Activated T-helper 2 cell treated with anti-CD3 and anti-CD28 coated beads, Interferon-gamma antibody, Interleukin-2, Interleukin-4, amounts not matched to agents 10 μg/mL and 5 μg/mL and 100 μg/mL, durations not matched to agents 14 hours and 24 hours and 36 hours (primary cell): ENCODE data around the gene EEF2KMT. TPM values are rescaled to one million over a fixed set of nuclear protein-coding genes. Genes with fewer than 3 reads are reported as not detected.

Source experiments
- DNase-seq: peaks from one replicate; pipeline ENCODE4 v3.0.0; 2021; ENCODE audit warnings: low spot score
- H3K27ac Mint-ChIP-seq: one replicate; pipeline ENCODE4 v1.8.0; 2021; ENCODE audit warnings: mixed read lengths
- H3K27me3 Mint-ChIP-seq: one replicate; pipeline ENCODE4 v1.8.0; 2021; ENCODE audit warnings: low read depth, mixed read lengths
- H3K36me3 Mint-ChIP-seq: one replicate; pipeline ENCODE4 v1.8.0; 2021; ENCODE audit warnings: low read depth, mixed read lengths
- H3K4me1 Mint-ChIP-seq: one replicate; pipeline ENCODE4 v1.8.0; 2021; ENCODE audit warnings: low read depth, mixed read lengths
- H3K4me3 Mint-ChIP-seq: one replicate; pipeline ENCODE4 v1.8.0; 2021; ENCODE audit warnings: low read depth, mild to moderate bottlenecking, moderate library complexity, mixed read lengths
- H3K9me3 Mint-ChIP-seq: one replicate; pipeline ENCODE4 v1.8.0; 2021; ENCODE audit warnings: mixed read lengths
- intact Hi-C: fragments of 100-400 bp; cut with micrococcal nuclease; formaldehyde crosslinking; loops from one replicate; pipeline ENCODE4 v1.15.1; 2023
- total RNA-seq: library from RNA; stranded (reverse); gene quantifications from 2 replicates; pipeline ENCODE4 v1.2.3, GENCODE V29; 2022

EEF2KMT gene
- total RNA-seq, 1 donor from 2014 or later = 21.7 TPM

DNA sequence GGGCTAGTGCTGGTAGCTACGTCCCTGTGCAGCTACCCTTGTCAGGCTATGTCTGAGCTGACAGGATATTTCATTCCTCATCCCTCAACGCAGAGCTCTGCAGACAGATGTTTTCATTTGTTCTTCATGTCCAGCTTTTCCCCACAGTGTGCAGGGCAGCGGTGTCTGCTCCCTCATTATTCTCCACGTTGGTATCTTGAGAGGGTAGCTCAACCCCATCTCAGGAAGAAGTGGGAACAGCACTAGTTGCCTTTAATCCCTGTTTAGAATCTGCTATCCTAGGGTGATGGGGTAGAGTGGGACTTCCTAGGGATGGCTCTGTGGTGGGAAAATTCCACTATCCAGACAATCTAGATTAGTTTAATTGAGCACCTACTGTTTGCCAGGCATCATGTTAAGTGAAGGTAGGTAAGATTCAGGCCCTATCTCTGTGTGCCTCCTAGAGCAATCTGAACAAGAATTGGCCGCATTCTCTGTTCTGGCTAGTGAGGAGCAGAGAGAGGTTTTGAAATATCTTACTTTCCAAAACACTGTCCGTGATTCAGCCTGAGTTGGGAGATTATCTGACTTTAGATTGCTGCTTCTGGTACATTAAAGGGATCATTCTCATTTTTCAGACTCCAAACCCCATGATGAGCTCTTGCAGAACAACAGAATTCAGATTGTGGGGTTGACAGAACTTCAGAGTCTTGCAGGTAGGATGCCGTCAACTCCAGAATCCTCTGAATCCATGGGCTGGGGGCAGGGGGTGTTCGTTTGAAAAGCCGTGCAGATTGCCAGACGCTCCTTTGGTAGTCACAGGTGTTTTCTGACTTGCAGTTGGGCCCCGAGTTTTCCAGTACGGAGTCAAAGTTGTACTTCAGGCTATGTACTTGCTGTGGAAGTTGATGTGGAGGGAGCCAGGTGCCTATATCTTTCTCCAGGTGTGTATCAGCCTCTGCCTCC lies 25.0 kb downstream of the EEF2KMT start:
- peaks cover 20% of the 10 kb centered on the region for H3K36me3 Mint-ChIP-seq
- H3K4me3 Mint-ChIP-seq = peak overlapping the region; percentile 91
- H3K4me1 Mint-ChIP-seq = peaks cover 17% of the 10 kb centered on the region
- H3K27ac Mint-ChIP-seq = peak overlapping the region; percentile 89
- H3K9me3 Mint-ChIP-seq = no peaks in the 10 kb centered on the region
- intact Hi-C loops = loop anchor here (5.0 kb wide), 1 partner anchor 40 kb away; the partner anchor contains the start of gene NAGPA
- no peak for DNase-seq
- H3K27me3 Mint-ChIP-seq = no peaks in the 10 kb centered on the region

GRCh38 chr16:5071681-5072333 lies 25.8 kb downstream of the EEF2KMT start, which contains the start of gene ALG1:
ALG1 (plus strand) TSS chr16:5071843; CDS start chr16:5071850, 7 bp downstream.
- H3K4me1 Mint-ChIP-seq = peaks cover 17% of the 10 kb centered on the region
- peak; percentile 88 for DNase-seq
- peak within 1 kb of the TSS; percentile 91 for H3K4me3 Mint-ChIP-seq
- peak within 1 kb of the TSS; percentile 89 for H3K27ac Mint-ChIP-seq
- no peaks in the 10 kb centered on the region for H3K9me3 Mint-ChIP-seq
- intact Hi-C loops = loop anchor here (5.0 kb wide), 1 partner anchor 40 kb away; the partner anchor contains the start of gene NAGPA
- peaks cover 3% of the 10 kb centered on the region for H3K27me3 Mint-ChIP-seq
- peaks cover 20% of the 10 kb centered on the region for H3K36me3 Mint-ChIP-seq

DNA sequence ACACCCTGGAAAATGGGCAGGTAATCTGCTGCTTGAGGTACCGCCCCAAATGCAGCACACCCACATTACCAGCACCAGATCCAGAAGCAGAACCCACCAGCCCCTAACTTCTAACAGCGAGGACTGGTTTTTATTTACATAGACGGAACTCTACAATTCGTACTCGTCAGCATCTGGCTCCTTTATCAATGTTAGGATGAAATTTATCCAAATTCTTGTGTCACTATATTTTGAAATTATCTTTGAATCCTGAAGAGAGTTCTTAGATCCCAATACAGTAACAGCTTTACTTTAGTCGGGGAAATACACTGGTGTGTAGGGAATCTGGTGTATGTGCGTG lies 26.3 kb downstream of the EEF2KMT start:
- Mint-ChIP-seq H3K36me3 (peaks cover 19% of the 10 kb centered on the region), H3K9me3 (no peaks in the 10 kb centered on the region), H3K27ac (peak overlapping the region; percentile 89), H3K4me1 (peaks cover 17% of the 10 kb centered on the region), H3K27me3 (peaks cover 3% of the 10 kb centered on the region), H3K4me3 (peak overlapping the region; percentile 91)
- DNase-seq = no peak
- intact Hi-C loops = loop anchor here (5.0 kb wide), 1 partner anchor 39 kb away; the partner anchor contains the start of gene NAGPA

DNA sequence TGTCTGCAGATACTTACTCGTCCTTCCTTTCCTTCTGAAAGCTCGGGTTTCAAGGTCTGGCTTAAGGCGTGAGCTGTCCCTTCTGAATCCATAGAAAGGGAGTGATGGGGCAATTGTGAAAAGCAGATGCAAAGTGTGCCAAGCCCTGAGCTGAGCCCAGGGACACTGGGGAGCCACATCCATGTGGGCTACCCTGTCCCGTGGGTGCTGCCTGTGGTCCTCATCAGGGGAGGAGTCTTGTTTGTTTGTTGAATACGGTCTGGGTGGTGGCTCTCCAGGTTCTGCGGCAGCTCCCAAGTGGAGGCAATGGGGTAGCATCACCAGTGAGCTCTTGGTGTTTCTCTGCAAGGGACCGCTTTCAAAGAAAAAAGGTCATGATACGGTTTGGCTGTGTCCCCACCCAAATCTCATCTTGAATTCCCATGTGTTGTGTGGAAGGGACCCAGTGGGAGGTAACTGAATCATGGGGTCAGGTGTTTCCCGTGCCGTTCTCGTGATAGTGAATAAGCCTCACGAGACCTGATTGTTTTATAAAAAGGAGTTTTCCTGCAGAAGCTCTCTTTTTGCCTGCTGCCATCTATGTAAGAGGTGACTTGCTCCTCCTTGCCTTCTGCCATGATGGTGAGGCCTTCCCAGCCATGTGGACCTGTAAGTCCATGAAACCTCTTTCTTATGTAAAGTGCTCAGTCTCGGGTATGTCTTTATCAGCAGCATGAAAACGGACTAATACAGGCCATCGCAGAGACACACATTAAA lies 27.0 kb downstream of the EEF2KMT start:
- intact Hi-C loops = loop anchor here (5.0 kb wide), 1 partner anchor 38 kb away; the partner anchor contains the start of gene NAGPA
- peak overlapping the region; percentile 45 for H3K4me3 Mint-ChIP-seq
- H3K27me3 Mint-ChIP-seq = peaks cover 3% of the 10 kb centered on the region
- H3K27ac Mint-ChIP-seq = peak overlapping the region; percentile 89
- no peak for DNase-seq
- peaks cover 12% of the 10 kb centered on the region for H3K36me3 Mint-ChIP-seq
- no peaks in the 10 kb centered on the region for H3K9me3 Mint-ChIP-seq
- peaks cover 17% of the 10 kb centered on the region for H3K4me1 Mint-ChIP-seq

DNA sequence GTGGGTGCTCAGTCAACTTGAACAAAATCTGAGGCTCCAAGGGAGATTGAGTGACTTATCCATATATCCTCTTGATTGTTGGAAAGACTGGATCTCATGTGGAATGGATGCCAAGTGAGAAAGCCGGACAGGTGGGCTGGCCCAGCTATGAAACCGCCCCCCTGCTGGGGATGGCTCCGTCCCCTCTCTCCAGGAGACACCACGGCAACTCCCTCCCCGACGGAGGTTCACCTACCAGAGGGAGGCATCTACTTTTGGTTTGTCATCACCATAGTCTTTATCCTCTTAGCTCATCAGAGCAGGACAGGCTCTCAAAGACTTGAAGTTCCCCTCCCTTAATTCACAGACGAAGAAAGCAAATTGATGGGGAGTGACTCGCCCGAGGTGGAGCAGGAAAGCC lies 27.7 kb downstream of the EEF2KMT start:
- peaks cover 3% of the 10 kb centered on the region for H3K27me3 Mint-ChIP-seq
- DNase-seq = no peak
- no peaks in the 10 kb centered on the region for H3K9me3 Mint-ChIP-seq
- peaks cover 17% of the 10 kb centered on the region for H3K4me1 Mint-ChIP-seq
- no peak overlapping the region for H3K4me3 Mint-ChIP-seq
- peaks cover 7% of the 10 kb centered on the region for H3K36me3 Mint-ChIP-seq
- intact Hi-C loops = loop anchor here (5.0 kb wide), 1 partner anchor 38 kb away; the partner anchor contains the start of gene NAGPA
- no peak overlapping the region for H3K27ac Mint-ChIP-seq

DNA sequence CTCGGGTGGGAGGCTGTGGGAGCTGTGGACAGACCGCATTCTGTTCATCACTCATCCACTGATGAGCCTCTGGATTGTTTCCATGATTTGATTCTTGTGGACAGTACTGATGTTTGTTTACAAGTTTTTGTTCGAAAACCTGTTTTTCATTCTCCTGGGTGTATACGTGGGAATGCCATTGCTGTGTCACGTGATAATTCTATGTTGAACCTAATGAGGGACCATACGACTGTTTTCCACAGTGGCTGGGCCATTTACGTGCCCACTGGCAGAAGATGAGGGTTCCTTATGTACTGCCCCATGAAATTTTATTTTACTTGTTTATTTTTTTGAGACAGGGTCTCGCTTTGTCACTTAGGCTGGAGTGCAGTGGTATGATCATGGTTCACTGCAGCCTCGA lies 28.5 kb downstream of the EEF2KMT start:
- peaks cover 3% of the 10 kb centered on the region for H3K27me3 Mint-ChIP-seq
- DNase-seq = no peak
- H3K9me3 Mint-ChIP-seq = no peaks in the 10 kb centered on the region
- H3K36me3 Mint-ChIP-seq = peaks cover 4% of the 10 kb centered on the region
- intact Hi-C loops = no loop called here
- no peak overlapping the region for H3K27ac Mint-ChIP-seq
- peaks cover 17% of the 10 kb centered on the region for H3K4me1 Mint-ChIP-seq
- H3K4me3 Mint-ChIP-seq = no peak overlapping the region

GRCh38 chr16:5066511-5066910 lies 31.1 kb downstream of the EEF2KMT start:
- Mint-ChIP-seq H3K36me3 (no peaks in the 10 kb centered on the region), H3K27ac (no peak overlapping the region), H3K4me1 (peaks cover 4% of the 10 kb centered on the region), H3K27me3 (peaks cover 3% of the 10 kb centered on the region), H3K9me3 (no peaks in the 10 kb centered on the region), H3K4me3 (no peak overlapping the region)
- intact Hi-C loops = no loop called here
- DNase-seq = no peak

DNA sequence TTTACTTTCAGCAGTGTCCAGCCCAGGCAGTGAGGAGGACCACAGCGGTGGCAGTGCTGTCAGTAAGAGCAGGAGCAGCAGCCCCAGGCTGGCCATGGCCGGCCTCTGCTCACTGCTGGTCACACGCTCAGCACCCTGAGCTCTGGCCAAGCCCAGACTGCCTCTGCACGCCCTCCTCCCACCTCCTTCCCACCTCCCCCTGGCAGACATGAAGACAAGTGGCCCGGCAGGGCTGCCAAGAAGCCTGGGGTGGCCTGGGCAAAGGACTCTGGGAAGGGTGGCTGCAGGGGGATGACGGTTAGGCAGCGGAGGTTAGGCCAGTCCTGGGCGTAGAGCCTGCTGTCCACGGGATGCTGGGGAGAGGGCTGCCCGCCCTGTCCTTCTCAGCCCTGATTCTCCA lies 31.8 kb downstream of the EEF2KMT start, which contains the start of gene C16orf89:
Gene C16orf89, minus strand, starts transcription at position 144 of the 400 bp plus-strand sequence. Its CDS starts 48 bp downstream, at position 96.
- intact Hi-C loops = no loop called here
- no peaks in the 10 kb centered on the region for H3K9me3 Mint-ChIP-seq
- no peak for DNase-seq
- no peak within 1 kb of the TSS for H3K27ac Mint-ChIP-seq
- peaks cover 3% of the 10 kb centered on the region for H3K27me3 Mint-ChIP-seq
- H3K4me1 Mint-ChIP-seq = no peaks in the 10 kb centered on the region
- H3K4me3 Mint-ChIP-seq = no peak within 1 kb of the TSS
- no peaks in the 10 kb centered on the region for H3K36me3 Mint-ChIP-seq

- H3K27ac Mint-ChIP-seq = no peak overlapping the region
- DNase-seq = no peak
- no peaks in the 10 kb centered on the region for H3K36me3 Mint-ChIP-seq
- intact Hi-C loops = no loop called here
- peaks cover 3% of the 10 kb centered on the region for H3K27me3 Mint-ChIP-seq
- H3K4me1 Mint-ChIP-seq = no peaks in the 10 kb centered on the region
- H3K4me3 Mint-ChIP-seq = no peak overlapping the region
- H3K9me3 Mint-ChIP-seq = no peaks in the 10 kb centered on the region
Observed at GRCh38 chr16:5065326-5065725, 32.3 kb downstream of the EEF2KMT start.

DNA sequence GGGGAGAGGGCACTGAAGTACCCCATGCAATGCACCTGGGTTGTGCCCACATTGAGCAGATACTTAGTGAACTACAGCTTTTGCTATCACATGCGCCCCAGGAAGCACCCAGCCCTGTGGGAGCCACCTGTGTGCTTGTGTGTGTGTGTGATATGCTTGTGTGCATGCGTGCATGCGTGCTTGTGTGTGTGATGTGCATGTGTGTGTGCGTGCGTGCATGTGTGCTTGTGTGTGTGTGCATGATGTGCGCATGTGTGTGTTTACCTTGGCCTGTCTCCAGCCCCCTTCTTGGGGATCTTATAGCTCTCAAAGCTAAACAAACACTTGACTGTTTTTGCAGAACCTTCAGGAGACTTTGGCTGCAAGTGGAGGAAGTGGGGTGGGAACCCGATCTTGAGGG lies 32.7 kb downstream of the EEF2KMT start:
- H3K4me1 Mint-ChIP-seq = no peaks in the 10 kb centered on the region
- no peaks in the 10 kb centered on the region for H3K36me3 Mint-ChIP-seq
- no peak overlapping the region for H3K4me3 Mint-ChIP-seq
- no peaks in the 10 kb centered on the region for H3K9me3 Mint-ChIP-seq
- H3K27ac Mint-ChIP-seq = no peak overlapping the region
- no peak for DNase-seq
- intact Hi-C loops = no loop called here
- peaks cover 3% of the 10 kb centered on the region for H3K27me3 Mint-ChIP-seq

DNA sequence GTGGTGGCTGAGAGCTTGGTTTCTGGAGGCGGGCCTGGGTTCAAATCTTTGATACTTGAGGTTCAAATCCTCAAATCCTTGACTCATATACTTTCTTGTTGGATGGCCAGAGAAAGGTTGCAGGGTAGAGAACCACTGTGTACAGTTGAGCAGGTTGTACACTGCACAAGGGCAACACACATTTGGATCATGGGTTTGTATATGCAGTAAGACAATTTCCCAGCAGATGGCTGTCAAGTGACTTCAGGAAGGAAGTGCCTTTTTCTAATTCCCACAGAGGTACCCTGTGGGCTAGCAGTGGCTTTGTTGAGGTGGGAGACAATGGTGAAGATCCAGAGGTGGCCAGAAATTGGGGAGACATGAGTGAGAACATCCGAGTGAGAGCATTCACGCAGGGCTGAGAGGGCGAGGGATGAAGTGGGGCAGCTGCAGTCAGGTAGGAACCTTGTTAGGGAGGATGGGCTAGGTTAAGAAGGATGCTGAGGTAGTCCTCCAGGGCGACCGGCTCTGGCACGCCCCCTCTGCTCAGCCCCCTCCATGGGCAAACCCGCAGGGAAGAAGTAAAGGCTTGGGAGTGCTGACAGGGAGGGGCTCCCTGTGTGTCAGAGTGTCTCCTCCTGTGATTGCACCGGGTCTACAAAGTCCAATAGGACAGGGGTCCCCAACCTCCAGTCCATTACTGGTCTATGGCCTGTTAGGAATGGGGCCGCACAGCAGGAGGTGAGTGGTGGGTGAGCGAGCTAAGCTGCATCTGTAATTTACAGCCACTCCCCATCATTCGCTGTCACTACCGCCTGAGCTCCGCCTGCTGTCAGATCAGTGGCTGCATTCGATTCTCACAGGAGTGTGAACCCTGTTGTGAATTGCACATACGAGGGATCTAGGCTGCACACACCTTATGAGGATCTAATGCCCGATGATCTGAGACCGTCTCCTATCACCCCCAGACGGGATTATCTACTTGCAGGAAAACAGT lies 34.5 kb downstream of the EEF2KMT start:
- no peaks in the 10 kb centered on the region for H3K9me3 Mint-ChIP-seq
- no peaks in the 10 kb centered on the region for H3K4me1 Mint-ChIP-seq
- H3K27me3 Mint-ChIP-seq = peaks cover 3% of the 10 kb centered on the region
- H3K4me3 Mint-ChIP-seq = no peak overlapping the region
- H3K36me3 Mint-ChIP-seq = no peaks in the 10 kb centered on the region
- intact Hi-C loops = no loop called here
- DNase-seq = no peak
- no peak overlapping the region for H3K27ac Mint-ChIP-seq
